Neutrophil (primary cell): ENCODE results near the gene SLC17A8.

ENCODE experiments used
- H3K27ac ChIP-seq: fragments of 200-600 bp; sonication (generic); 2 replicates; pipeline ENCODE4 v1.5.1; 2016; ENCODE audit warnings: mild to moderate bottlenecking, moderate library complexity
- H3K27me3 ChIP-seq: fragments of 200-600 bp; sonication (generic); 2 replicates; pipeline ENCODE4 v1.6.0; 2016; ENCODE audit warnings: mild to moderate bottlenecking
- H3K36me3 ChIP-seq: fragments of 200-600 bp; sonication (generic); 2 replicates; pipeline ENCODE4 v1.5.1; 2017
- H3K4me1 ChIP-seq, 2 experiments: fragments of 200-600 bp in 1 of 2; sonication (generic) in 1 of 2; 1 replicate in 1 of 2; 2 replicates in 1 of 2; pipeline versions ENCODE4 v1.5.1 to v1.6.1; 2013 to 2016; ENCODE audit warnings: low read depth in 1 of 2, low read length in 1 of 2, mild to moderate bottlenecking in 1 of 2, moderate library complexity in 1 of 2; ENCODE audit not compliant: control insufficient read depth in 1 of 2, insufficient read depth in 1 of 2
- H3K4me3 ChIP-seq, 2 experiments: fragments of 200-600 bp in 1 of 2; sonication (generic) in 1 of 2; 1 replicate in 1 of 2; 2 replicates in 1 of 2; pipeline ENCODE4 v1.5.1; 2013 to 2016; ENCODE audit warnings: low read depth in 1 of 2, low read length in 1 of 2, mild to moderate bottlenecking in 1 of 2, moderate library complexity in 1 of 2
- H3K9me3 ChIP-seq: fragments of 200-600 bp; sonication (generic); 2 replicates; pipeline ENCODE4 v1.5.1; 2016
- TF ChIP-seq, protein P1 (sequence below): fragments of 200-600 bp; sonication (generic); IDR thresholded peaks from 2 replicates; pipeline ENCODE4 v1.5.1; 2016; ENCODE audit warnings: antibody characterized with exemption

SLC17A8 gene

DNA sequence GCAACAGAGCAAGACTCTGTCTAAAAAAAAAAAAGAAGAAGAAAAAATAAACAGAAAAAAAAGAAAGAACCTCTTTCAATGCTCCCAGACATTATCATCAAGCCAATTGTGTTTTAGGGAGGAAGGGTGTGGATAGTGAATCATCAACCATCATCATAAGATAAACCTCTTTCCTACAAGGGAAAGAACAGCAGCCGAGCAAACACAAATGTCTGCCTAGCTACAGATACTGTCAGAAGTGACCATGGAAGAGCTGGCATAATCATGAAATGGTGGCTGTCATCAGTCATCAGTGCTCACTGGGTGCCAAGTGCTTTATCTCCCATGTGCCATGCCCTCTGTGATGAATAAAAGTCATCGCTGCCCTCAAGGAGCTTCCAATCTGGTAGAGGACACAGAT is 46.6 kb downstream of the SLC17A8 start:
- no peak overlapping the region for H3K4me3 ChIP-seq
- TF ChIP-seq, protein P1, sequence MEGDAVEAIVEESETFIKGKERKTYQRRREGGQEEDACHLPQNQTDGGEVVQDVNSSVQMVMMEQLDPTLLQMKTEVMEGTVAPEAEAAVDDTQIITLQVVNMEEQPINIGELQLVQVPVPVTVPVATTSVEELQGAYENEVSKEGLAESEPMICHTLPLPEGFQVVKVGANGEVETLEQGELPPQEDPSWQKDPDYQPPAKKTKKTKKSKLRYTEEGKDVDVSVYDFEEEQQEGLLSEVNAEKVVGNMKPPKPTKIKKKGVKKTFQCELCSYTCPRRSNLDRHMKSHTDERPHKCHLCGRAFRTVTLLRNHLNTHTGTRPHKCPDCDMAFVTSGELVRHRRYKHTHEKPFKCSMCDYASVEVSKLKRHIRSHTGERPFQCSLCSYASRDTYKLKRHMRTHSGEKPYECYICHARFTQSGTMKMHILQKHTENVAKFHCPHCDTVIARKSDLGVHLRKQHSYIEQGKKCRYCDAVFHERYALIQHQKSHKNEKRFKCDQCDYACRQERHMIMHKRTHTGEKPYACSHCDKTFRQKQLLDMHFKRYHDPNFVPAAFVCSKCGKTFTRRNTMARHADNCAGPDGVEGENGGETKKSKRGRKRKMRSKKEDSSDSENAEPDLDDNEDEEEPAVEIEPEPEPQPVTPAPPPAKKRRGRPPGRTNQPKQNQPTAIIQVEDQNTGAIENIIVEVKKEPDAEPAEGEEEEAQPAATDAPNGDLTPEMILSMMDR = no peak
- no peaks in the 10 kb centered on the region for H3K9me3 ChIP-seq
- no peak overlapping the region for H3K27ac ChIP-seq
- no peaks in the 10 kb centered on the region for H3K36me3 ChIP-seq
- peaks cover 4% of the 10 kb centered on the region for H3K27me3 ChIP-seq
- H3K4me1 ChIP-seq = no peaks in the 10 kb centered on the region

DNA sequence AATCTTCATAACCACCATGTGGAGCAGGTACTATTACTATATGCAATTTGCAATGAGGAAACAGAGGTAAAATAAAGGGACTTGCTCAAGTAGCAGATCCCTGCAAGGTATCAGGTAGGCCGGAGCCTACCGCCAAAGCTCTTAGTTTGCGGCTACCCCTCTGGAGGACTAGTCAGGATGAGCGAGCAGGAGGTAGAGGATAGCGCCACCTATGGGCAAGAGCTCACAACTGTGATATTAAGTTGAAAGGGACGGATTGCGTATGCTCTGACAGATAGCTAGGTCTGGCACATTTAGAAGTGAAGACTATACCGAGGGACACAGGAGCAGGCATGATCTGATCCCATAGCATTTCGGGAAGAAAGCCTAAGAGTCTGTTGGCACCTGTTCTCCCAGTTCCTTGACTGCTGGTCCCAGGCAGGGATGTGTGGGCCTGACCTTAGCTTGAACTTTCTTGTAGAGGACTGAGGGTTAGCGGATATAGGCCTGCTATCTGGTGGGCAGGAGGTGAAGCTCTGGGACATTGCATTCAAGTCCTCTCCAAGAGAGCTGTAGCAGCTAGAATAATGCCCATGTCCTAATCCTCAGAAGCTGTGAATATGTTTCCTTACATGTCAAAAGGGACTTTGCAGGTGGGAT is 48.0 kb downstream of the SLC17A8 start:
- TF ChIP-seq, protein P1 = no peak
- H3K36me3 ChIP-seq = no peaks in the 10 kb centered on the region
- no peaks in the 10 kb centered on the region for H3K4me1 ChIP-seq
- H3K9me3 ChIP-seq = no peaks in the 10 kb centered on the region
- H3K27ac ChIP-seq = no peak overlapping the region
- H3K4me3 ChIP-seq = no peak overlapping the region
- peaks cover 9% of the 10 kb centered on the region for H3K27me3 ChIP-seq

DNA sequence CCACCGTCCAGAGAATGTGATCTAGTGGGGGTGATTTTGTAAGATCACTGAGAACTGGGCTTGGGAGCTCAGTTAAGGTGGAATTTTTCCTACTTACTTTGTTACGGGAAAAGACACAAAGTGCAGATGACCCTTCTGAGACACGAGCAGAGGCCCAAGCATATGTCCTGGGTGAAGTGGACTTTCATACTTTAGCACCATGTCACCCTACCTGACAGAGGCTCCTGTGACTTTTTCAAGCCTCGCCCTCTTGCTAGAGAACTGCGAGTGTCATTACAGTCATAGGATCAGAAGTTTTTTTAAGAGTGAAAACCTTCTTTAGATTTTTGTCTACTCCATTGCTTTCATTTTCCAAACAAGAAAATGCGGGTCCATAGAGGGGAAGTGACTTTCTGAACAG is 56.1 kb downstream of the SLC17A8 start:
- no peaks in the 10 kb centered on the region for H3K4me1 ChIP-seq
- TF ChIP-seq, protein P1 = no peak
- no peaks in the 10 kb centered on the region for H3K36me3 ChIP-seq
- H3K27me3 ChIP-seq = peaks cover 14% of the 10 kb centered on the region
- no peaks in the 10 kb centered on the region for H3K9me3 ChIP-seq
- H3K27ac ChIP-seq = no peak overlapping the region
- no peak overlapping the region for H3K4me3 ChIP-seq

DNA sequence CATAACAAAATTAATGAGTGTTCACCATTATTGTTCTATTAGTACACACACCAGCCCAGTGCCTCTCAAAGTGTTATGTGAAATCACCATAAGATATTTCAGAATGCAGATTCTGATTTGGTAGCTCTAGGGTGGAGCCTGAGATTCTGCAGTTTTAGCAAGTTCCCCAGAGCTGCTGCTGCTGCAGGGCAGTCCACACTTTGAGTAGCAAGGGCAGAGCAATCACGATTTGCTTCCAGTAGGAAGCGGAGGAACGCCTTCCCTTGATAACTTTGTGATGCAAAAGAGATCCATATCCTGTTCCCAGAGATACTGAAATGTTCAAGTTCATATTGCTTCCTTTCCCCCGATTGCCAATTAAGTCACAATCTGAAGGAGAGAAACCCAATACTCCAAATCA is 57.9 kb downstream of the SLC17A8 start:
- no peaks in the 10 kb centered on the region for H3K9me3 ChIP-seq
- no peak overlapping the region for H3K4me3 ChIP-seq
- no peaks in the 10 kb centered on the region for H3K36me3 ChIP-seq
- H3K27me3 ChIP-seq = peaks cover 9% of the 10 kb centered on the region
- TF ChIP-seq, protein P1 = no peak
- no peaks in the 10 kb centered on the region for H3K4me1 ChIP-seq
- H3K27ac ChIP-seq = no peak overlapping the region

DNA sequence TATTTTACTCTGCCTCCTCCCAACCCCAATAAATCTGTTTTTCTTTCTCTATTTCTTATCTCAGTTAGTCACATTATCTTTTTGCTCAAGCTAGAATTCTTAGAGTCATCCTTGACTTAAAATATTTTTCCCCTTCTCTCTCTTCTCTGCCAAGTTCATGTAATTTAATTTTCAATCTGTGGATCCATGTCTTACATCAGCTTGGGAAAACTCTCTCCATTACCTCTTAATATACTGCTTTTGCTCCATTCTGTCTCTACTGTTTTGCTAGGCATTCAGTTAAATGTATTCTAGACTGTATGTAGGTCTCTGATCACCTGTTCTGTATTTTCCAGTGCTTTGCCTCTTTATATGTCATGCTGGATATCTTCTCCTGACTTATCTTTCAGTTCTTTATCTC is 65.8 kb downstream of the SLC17A8 start:
- Histone ChIP-seq H3K4me3 (no peak overlapping the region), H3K27me3 (no peaks in the 10 kb centered on the region), H3K4me1 (no peaks in the 10 kb centered on the region), H3K9me3 (no peaks in the 10 kb centered on the region), H3K27ac (no peak overlapping the region), H3K36me3 (no peaks in the 10 kb centered on the region)
- TF ChIP-seq, protein P1 = no peak
